Gastroesophageal sphincter (tissue), 4 donors: ENCODE measurements around the gene PRF1. TPM values are rescaled to one million over a fixed set of nuclear protein-coding genes. Genes with fewer than 3 reads are reported as not detected.

ENCODE experiments used
- ATAC-seq: fragments of 150-250 bp; one replicate; pipeline ENCODE4 v1.9.1; 2016; ENCODE audit warnings: mild to moderate bottlenecking, moderate library complexity
- H3K27ac ChIP-seq, 4 donors: fragments of 200-600 bp; sonication (generic) in 3 of 4; 1 replicate in 3 of 4; 2 replicates in 1 of 4; pipeline ENCODE4 v1.5.1; 2016 to 2019
- H3K27me3 ChIP-seq: fragments of 200-600 bp; sonication (generic); one replicate; pipeline ENCODE4 v1.5.1; 2019
- H3K36me3 ChIP-seq, 2 donors: fragments of 200-600 bp; sonication (generic); one replicate each; pipeline ENCODE4 v1.5.1; 2019; ENCODE audit warnings: control low read depth in 1 of 2
- H3K4me1 ChIP-seq, 3 donors: fragments of 200-600 bp; sonication (generic); 1 replicate in 2 of 3; 2 replicates in 1 of 3; pipeline ENCODE4 v1.5.1; 2016 to 2019; ENCODE audit warnings: control low read depth in 2 of 3
- H3K4me3 ChIP-seq, 2 donors: fragments of 200-600 bp; sonication (generic); one replicate each; pipeline ENCODE4 v1.5.1; 2019; ENCODE audit warnings: mild to moderate bottlenecking in 1 of 2, moderate library complexity in 1 of 2
- H3K9me3 ChIP-seq, 3 donors: fragments of 200-600 bp; sonication (generic); one replicate each; pipeline ENCODE4 v1.5.1; 2017 to 2019; ENCODE audit warnings: control low read depth in 2 of 3
- EP300 ChIP-seq: sonication (generic); formaldehyde crosslinking; IDR thresholded peaks from one replicate; pipeline ENCODE4 v1.6.1; 2017; ENCODE audit warnings: antibody characterized with exemption, mild to moderate bottlenecking
- POLR2A ChIP-seq, 2 donors: fragments of 450-650 bp; IDR thresholded peaks; one replicate each; pipeline ENCODE4 v1.6.1; 2017; ENCODE audit warnings: antibody characterized with exemption in 2 of 2, mild to moderate bottlenecking in 2 of 2, moderate library complexity in 1 of 2
- POLR2AphosphoS5 ChIP-seq: sonication (generic); formaldehyde crosslinking; IDR thresholded peaks from one replicate; pipeline ENCODE4 v1.6.1; 2017; ENCODE audit warnings: antibody characterized with exemption
- WGBS, 2 donors: methylation state at CpG; one replicate each; pipeline ENCODE4 v1.1.5; 2018; ENCODE audit warnings: low coverage in 1 of 2; 5-methylcytosine and 5-hydroxymethylcytosine counted together
- total RNA-seq, 4 donors: library from RNA; depleted of rRNA; stranded (reverse); fragments of >200 nt; gene quantifications; one replicate each; pipeline ENCODE4 v1.1.0, GENCODE V29; 2016
- TF ChIP-seq, protein P1 (sequence below), 4 experiments: fragments of 200-600 bp in 2 of 4; fragments of 450-650 bp in 2 of 4; sonication (generic) in 1 of 4; IDR thresholded peaks; one replicate each; pipeline ENCODE4 v1.5.1; 2017 to 2019; ENCODE audit warnings: antibody characterized with exemption in 4 of 4, mild to moderate bottlenecking in 2 of 4, moderate library complexity in 2 of 4

The PRF1 gene
- total RNA-seq, 4 donors from 2014 or later: 0.96 to 3.9 (median 2.0) TPM; not detected in 1

DNA sequence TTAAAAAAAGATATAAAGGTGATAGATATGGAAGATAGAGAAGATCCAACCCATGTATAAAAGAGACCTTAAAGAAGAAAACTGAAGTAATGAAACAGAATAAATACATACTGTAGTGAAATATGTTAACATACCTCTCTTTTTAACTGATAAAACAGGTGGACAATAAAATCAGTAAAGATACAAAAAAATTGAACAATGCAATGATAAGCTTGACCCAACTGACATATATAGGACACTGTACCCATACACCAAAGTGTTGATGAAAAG lies 17.4 kb upstream of the PRF1 start:
- Histone ChIP-seq H3K36me3 (no peaks in the 10 kb centered on the region), H3K4me3 (no peak overlapping the region), H3K27me3 (peaks cover 6% of the 10 kb centered on the region), H3K9me3 (peaks cover 0 to 18% (median 0%) of the 10 kb centered on the region in 3 donors), H3K4me1 (no peaks in the 10 kb centered on the region), H3K27ac (no peak overlapping the region)
- no peak for ATAC-seq
- no peak for TF ChIP-seq POLR2AphosphoS5
- no peak for TF ChIP-seq EP300
- TF ChIP-seq POLR2A (IDR thresholded peaks at IDR 0.05): no peak

DNA sequence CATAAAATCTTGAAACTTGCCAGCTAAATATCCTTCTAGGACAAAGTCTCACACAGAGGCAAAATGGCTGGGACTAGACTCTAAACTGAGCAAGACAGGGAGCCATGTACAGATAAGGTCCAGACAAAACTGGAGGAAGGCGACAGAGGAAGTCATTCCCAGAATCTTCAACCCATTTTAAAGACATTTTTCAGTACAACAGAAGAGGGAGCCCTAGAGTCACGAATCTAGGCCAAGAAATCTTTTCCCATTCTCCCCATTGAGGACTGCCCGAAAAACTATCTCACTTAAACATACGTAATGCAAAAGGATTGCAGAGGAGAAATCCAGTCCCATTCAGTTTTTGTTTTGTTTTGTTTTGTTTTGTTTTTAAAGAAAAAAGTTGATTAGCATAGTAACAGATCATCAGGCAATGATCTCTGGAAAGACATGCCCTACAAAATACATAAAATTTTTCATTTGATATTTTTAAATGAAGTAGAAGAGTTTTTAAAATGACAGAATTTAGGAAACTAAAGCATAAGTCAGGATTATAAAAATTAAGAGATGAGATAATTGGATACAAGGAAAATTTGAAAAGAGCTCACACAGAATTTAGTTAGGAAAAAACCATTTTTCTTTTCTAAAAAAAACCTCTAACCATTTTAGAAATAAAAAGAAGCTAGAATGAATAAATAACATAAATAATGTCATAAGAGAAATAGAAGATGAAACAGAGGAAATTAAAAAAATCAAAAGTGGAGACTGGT lies 16.9 kb upstream of the PRF1 start:
- Histone ChIP-seq H3K4me3 (no peak overlapping the region), H3K36me3 (no peaks in the 10 kb centered on the region), H3K9me3 (peaks cover 0 to 18% (median 0%) of the 10 kb centered on the region in 3 donors), H3K27me3 (peaks cover 6% of the 10 kb centered on the region), H3K27ac (no peak overlapping the region), H3K4me1 (no peaks in the 10 kb centered on the region)
- TF ChIP-seq POLR2A (IDR thresholded peaks at IDR 0.05) (no peak), POLR2AphosphoS5 (no peak), EP300 (no peak)
- TF ChIP-seq, protein P1, sequence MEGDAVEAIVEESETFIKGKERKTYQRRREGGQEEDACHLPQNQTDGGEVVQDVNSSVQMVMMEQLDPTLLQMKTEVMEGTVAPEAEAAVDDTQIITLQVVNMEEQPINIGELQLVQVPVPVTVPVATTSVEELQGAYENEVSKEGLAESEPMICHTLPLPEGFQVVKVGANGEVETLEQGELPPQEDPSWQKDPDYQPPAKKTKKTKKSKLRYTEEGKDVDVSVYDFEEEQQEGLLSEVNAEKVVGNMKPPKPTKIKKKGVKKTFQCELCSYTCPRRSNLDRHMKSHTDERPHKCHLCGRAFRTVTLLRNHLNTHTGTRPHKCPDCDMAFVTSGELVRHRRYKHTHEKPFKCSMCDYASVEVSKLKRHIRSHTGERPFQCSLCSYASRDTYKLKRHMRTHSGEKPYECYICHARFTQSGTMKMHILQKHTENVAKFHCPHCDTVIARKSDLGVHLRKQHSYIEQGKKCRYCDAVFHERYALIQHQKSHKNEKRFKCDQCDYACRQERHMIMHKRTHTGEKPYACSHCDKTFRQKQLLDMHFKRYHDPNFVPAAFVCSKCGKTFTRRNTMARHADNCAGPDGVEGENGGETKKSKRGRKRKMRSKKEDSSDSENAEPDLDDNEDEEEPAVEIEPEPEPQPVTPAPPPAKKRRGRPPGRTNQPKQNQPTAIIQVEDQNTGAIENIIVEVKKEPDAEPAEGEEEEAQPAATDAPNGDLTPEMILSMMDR (IDR thresholded peaks at IDR 0.05): no peak
- WGBS, 2 donors: 56 to 59% methylated on average over 4 of the region's 4 CpGs
- ATAC-seq: no peak

GRCh38 chr10:70618663-70619062 lies 16.1 kb upstream of the PRF1 start:
- no peak overlapping the region for H3K4me3 ChIP-seq
- no peak overlapping the region for H3K27ac ChIP-seq
- peaks cover 6% of the 10 kb centered on the region for H3K27me3 ChIP-seq
- WGBS, 2 donors: 71 to 95% methylated on average over 1 to 5 of the region's 5 CpGs
- no peaks in the 10 kb centered on the region for H3K36me3 ChIP-seq
- peaks cover 0 to 18% (median 0%) of the 10 kb centered on the region in 3 donors for H3K9me3 ChIP-seq
- H3K4me1 ChIP-seq: no peaks in the 10 kb centered on the region
- ATAC-seq: no peak
- TF ChIP-seq POLR2AphosphoS5 (no peak), EP300 (no peak), POLR2A (IDR thresholded peaks at IDR 0.05) (no peak)
- TF ChIP-seq, protein P1 (IDR thresholded peaks at IDR 0.05): no peak

GRCh38 chr10:70617798-70618568 lies 15.4 kb upstream of the PRF1 start:
- H3K4me1 ChIP-seq: no peaks in the 10 kb centered on the region
- 32 to 69% methylated on average over 5 to 7 of the region's 7 CpGs for WGBS, 2 donors
- ATAC-seq: no peak
- peaks cover 6% of the 10 kb centered on the region for H3K27me3 ChIP-seq
- no peak for TF ChIP-seq POLR2A (IDR thresholded peaks at IDR 0.05)
- TF ChIP-seq POLR2AphosphoS5: no peak
- TF ChIP-seq, protein P1 (IDR thresholded peaks at IDR 0.05): no peak
- no peak for TF ChIP-seq EP300
- peaks cover 0 to 18% (median 0%) of the 10 kb centered on the region in 3 donors for H3K9me3 ChIP-seq
- no peaks in the 10 kb centered on the region for H3K36me3 ChIP-seq
- no peak overlapping the region for H3K27ac ChIP-seq
- no peak overlapping the region for H3K4me3 ChIP-seq

DNA sequence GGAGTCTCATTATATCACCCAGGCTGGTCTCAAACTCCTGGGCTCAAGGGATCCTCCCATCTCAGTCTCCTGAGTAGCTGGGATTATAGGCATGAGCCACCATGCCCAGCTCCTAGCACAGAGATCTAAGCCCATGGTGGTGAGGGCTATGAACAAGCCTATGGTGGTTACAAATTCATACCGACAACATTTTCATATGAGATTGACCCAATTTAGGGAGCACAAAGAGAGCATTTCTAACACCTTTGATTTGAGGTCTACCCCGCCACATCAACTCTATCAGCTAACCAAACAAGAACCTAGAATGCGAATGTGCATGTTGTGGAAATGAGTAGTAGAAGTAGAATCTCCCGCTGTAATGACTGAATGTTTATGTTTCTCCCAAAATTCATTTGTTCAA lies 14.2 kb upstream of the PRF1 start:
- no peak overlapping the region for H3K27ac ChIP-seq
- TF ChIP-seq EP300: no peak
- TF ChIP-seq, protein P1 (IDR thresholded peaks at IDR 0.05): no peak
- no peak for TF ChIP-seq POLR2A (IDR thresholded peaks at IDR 0.05)
- no peak for TF ChIP-seq POLR2AphosphoS5
- H3K27me3 ChIP-seq: peaks cover 6% of the 10 kb centered on the region
- no peaks in the 10 kb centered on the region for H3K4me1 ChIP-seq
- no peaks in the 10 kb centered on the region for H3K36me3 ChIP-seq
- no peak overlapping the region for H3K4me3 ChIP-seq
- 94 to 96% methylated on average over 3 to 4 of the region's 4 CpGs for WGBS, 2 donors
- no peak for ATAC-seq
- H3K9me3 ChIP-seq: peaks cover 0 to 18% (median 0%) of the 10 kb centered on the region in 3 donors
